Smooth muscle cell (in vitro differentiated cells): Measurements from ENCODE around the gene NMRAL1. TPM values are rescaled to one million over a fixed set of nuclear protein-coding genes. Genes with fewer than 3 reads are reported as not detected.

Source experiments
- DNase-seq: peaks from one replicate; lab custom pipeline; 2025; ENCODE audit not compliant: unreplicated experiment; lab: John Stamatoyannopoulos, UW
- H2AFZ ChIP-seq: fragments of 200-600 bp; sonication (generic); 2 replicates; pipeline ENCODE4 v1.6.0; 2016; ENCODE audit warnings: antibody characterized with exemption, low read depth, mild to moderate bottlenecking
- H3F3A ChIP-seq: fragments of 200-600 bp; sonication (generic); 2 replicates; pipeline ENCODE4 v1.6.0; 2017; ENCODE audit warnings: antibody characterized with exemption, low read depth
- H3K27ac ChIP-seq: fragments of 200-600 bp; sonication (generic); 2 replicates; pipeline ENCODE4 v1.5.1; 2016; ENCODE audit warnings: low read depth, mild to moderate bottlenecking
- H3K27me3 ChIP-seq: fragments of 200-600 bp; sonication (generic); 2 replicates; pipeline ENCODE4 v1.6.1; 2016; ENCODE audit warnings: low read depth, mild to moderate bottlenecking
- H3K36me3 ChIP-seq: fragments of 200-600 bp; sonication (generic); 2 replicates; pipeline ENCODE4 v1.5.1; 2016; ENCODE audit warnings: low read depth
- H3K4me1 ChIP-seq: fragments of 200-600 bp; sonication (generic); 2 replicates; pipeline ENCODE4 v1.5.1; 2016; ENCODE audit warnings: low read depth
- H3K4me2 ChIP-seq: fragments of 200-600 bp; sonication (generic); 2 replicates; pipeline ENCODE4 v1.6.0; 2016; ENCODE audit warnings: mild to moderate bottlenecking
- H3K4me3 ChIP-seq: fragments of 200-600 bp; sonication (generic); 2 replicates; pipeline ENCODE4 v1.5.1; 2016; ENCODE audit warnings: mild to moderate bottlenecking
- H3K79me2 ChIP-seq: fragments of 200-600 bp; sonication (generic); 2 replicates; pipeline ENCODE4 v1.6.0; 2016; ENCODE audit warnings: low read depth, mild to moderate bottlenecking
- H3K9ac ChIP-seq: fragments of 200-600 bp; sonication (generic); 2 replicates; pipeline ENCODE4 v1.6.0; 2016; ENCODE audit warnings: low read depth
- H3K9me3 ChIP-seq: fragments of 200-600 bp; sonication (generic); replicated peaks from 2 replicates; pipeline ENCODE4 v1.5.1; 2016; ENCODE audit warnings: low read depth
- H4K20me1 ChIP-seq: fragments of 200-600 bp; sonication (generic); 2 replicates; pipeline ENCODE4 v1.6.0; 2016; ENCODE audit warnings: low read depth
- WGBS: methylation state at CpG from one replicate; pipeline ENCODE4 v1.1.7; 2016; ENCODE audit warnings: low lambda C conversion rate; 5-methylcytosine and 5-hydroxymethylcytosine counted together
- polyA plus RNA-seq: library from polyadenylated mRNA; unstranded; fragments of >200 nt; fragmentation: Nextera tagmentation; extraction: Ambion mirVana; gene quantifications from 2 replicates; pipeline ENCODE4 v1.2.1, GENCODE V29; 2016
- total RNA-seq: library from RNA; depleted of rRNA; stranded (reverse); fragments of >200 nt; gene quantifications from 2 replicates; pipeline ENCODE4 v1.2.3, GENCODE V29; 2014
- TF ChIP-seq, protein P1 (sequence below): fragments of 200-600 bp; sonication (generic); IDR thresholded peaks from 2 replicates; pipeline ENCODE4 v1.5.1; 2017; ENCODE audit warnings: borderline replicate concordance, mild to moderate bottlenecking, antibody characterized with exemption; ENCODE audit not compliant: insufficient read depth, poor library complexity, severe bottlenecking

The NMRAL1 gene
- total and polyA plus RNA-seq, 2 experiments from 2014 or later = 27.1 to 51.8 TPM

DNA sequence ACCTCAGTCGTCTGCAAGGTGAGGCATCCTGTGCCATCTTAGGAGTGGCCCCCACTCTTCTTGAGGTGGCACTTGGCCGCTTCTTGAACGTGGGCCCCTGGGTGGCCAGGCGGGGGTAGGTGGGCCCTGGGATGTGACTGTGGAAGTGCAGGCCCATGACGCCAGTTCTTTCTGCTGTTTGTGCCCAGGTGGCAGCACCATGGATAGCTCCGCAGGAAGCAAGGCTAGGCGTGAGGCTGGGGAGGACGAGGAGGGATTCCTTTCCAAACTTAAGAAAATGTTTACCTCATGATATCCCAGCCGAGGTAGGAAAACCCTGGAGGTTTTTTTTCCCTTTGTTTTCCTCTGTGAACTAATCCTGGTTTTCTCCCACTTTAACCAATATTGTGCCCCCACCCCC is 19.8 kb downstream of the NMRAL1 start:
- no peaks in the 10 kb centered on the region for H3K36me3 ChIP-seq
- no peaks in the 10 kb centered on the region for H3K79me2 ChIP-seq
- WGBS = 89% methylated on average over 9 of the region's 9 CpGs
- no peaks in the 10 kb centered on the region for H3K9me3 ChIP-seq
- no peak overlapping the region for H2AFZ ChIP-seq
- H3K4me1 ChIP-seq = no peaks in the 10 kb centered on the region
- DNase-seq = no peak
- no peak overlapping the region for H3K27ac ChIP-seq
- no peak overlapping the region for H3K4me3 ChIP-seq
- H3K9ac ChIP-seq = no peak overlapping the region
- no peaks in the 10 kb centered on the region for H3F3A ChIP-seq
- TF ChIP-seq, protein P1, sequence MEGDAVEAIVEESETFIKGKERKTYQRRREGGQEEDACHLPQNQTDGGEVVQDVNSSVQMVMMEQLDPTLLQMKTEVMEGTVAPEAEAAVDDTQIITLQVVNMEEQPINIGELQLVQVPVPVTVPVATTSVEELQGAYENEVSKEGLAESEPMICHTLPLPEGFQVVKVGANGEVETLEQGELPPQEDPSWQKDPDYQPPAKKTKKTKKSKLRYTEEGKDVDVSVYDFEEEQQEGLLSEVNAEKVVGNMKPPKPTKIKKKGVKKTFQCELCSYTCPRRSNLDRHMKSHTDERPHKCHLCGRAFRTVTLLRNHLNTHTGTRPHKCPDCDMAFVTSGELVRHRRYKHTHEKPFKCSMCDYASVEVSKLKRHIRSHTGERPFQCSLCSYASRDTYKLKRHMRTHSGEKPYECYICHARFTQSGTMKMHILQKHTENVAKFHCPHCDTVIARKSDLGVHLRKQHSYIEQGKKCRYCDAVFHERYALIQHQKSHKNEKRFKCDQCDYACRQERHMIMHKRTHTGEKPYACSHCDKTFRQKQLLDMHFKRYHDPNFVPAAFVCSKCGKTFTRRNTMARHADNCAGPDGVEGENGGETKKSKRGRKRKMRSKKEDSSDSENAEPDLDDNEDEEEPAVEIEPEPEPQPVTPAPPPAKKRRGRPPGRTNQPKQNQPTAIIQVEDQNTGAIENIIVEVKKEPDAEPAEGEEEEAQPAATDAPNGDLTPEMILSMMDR = no peak
- no peak overlapping the region for H3K4me2 ChIP-seq
- peaks cover 30% of the 10 kb centered on the region for H4K20me1 ChIP-seq
- no peaks in the 10 kb centered on the region for H3K27me3 ChIP-seq

DNA sequence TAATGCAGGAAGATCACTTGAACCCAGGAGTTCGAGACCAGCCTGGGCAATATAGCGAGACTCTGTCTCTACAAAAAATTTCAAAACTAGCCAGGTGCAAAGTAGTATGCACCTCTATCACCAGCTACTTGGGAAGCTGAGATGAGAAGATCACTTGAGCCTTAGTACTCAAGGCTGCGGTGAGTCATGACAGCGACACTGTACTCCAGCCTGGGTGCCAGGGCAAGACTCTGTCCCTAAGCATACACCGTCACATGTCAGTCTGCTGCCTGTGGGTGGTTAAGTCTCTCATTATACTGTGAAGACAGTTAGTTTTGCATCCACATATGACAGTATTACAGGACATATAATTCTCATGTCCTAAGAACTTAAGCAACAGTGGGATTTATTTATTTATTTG is 21.8 kb downstream of the NMRAL1 start:
- Histone ChIP-seq H3K9ac (no peak overlapping the region), H4K20me1 (peaks cover 23% of the 10 kb centered on the region), H2AFZ (no peak overlapping the region), H3K4me2 (no peak overlapping the region), H3K4me3 (no peak overlapping the region), H3K27ac (no peak overlapping the region), H3K79me2 (no peaks in the 10 kb centered on the region), H3K4me1 (no peaks in the 10 kb centered on the region), H3K9me3 (no peaks in the 10 kb centered on the region), H3F3A (no peaks in the 10 kb centered on the region), H3K27me3 (no peaks in the 10 kb centered on the region), H3K36me3 (no peaks in the 10 kb centered on the region)
- TF ChIP-seq, protein P1 = no peak
- DNase-seq = no peak
- WGBS = 97% methylated on average over 5 of the region's 5 CpGs

DNA sequence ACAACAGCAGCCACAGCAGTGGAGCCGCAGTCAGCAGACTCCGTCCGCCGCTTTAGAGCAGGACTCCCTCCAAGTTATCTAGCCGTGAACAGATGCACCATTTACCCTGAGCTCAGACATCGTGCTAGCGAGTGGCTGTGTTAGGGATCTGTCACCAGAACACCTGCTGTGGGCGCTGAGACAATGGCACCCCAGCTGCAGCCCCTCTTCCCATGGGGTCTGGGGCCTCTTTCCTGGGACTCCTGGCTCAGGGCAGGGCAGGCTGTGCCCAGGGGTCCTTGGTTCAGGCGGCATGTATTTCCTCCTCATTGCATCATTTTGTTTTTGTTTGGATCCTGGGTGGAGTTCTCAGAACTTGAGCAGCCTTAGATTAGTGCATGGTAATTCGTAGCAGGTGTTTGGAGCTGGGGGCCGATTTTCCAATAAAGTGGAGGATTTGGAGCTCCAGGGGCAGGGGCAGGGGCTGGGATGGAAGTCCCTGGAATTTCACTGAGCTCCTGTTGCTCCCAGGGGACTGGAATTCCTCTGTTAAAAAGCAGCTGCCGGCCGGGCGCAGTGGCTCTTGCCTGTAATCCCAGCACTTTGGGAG is 23.4 kb downstream of the NMRAL1 start:
- no peaks in the 10 kb centered on the region for H3F3A ChIP-seq
- peaks cover 23% of the 10 kb centered on the region for H4K20me1 ChIP-seq
- no peak overlapping the region for H3K9ac ChIP-seq
- no peaks in the 10 kb centered on the region for H3K79me2 ChIP-seq
- H3K4me3 ChIP-seq = no peak overlapping the region
- no peaks in the 10 kb centered on the region for H3K4me1 ChIP-seq
- no peaks in the 10 kb centered on the region for H3K36me3 ChIP-seq
- no peak for DNase-seq
- TF ChIP-seq, protein P1 = no peak
- 96% methylated on average over 14 of the region's 14 CpGs for WGBS
- no peak overlapping the region for H3K4me2 ChIP-seq
- H3K9me3 ChIP-seq = no peaks in the 10 kb centered on the region
- H2AFZ ChIP-seq = no peak overlapping the region
- H3K27me3 ChIP-seq = no peaks in the 10 kb centered on the region
- H3K27ac ChIP-seq = no peak overlapping the region

DNA sequence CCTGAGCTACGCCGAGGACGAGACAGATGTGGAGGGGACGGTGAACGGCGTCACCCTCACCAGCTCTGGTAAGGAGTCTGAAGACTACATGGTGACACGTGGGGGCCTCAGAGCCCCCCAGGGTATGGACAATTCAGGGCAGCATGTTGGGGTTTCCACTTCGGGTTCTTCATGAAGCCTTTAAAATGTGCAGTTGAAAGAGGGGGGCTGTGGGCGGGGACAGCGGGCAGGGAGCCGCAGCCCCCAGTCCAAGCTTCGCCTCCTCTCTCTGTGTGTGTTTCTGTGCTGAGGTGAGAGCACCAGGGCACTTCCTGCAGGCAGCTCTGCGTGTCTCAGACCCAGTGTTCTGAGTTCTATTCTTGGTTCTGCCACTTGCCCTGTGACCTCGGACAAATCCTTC is 24.0 kb downstream of the NMRAL1 start:
- no peaks in the 10 kb centered on the region for H3K36me3 ChIP-seq
- DNase-seq = no peak
- no peak overlapping the region for H3K27ac ChIP-seq
- H4K20me1 ChIP-seq = peaks cover 23% of the 10 kb centered on the region
- no peak overlapping the region for H3K4me2 ChIP-seq
- no peaks in the 10 kb centered on the region for H3K9me3 ChIP-seq
- no peaks in the 10 kb centered on the region for H3F3A ChIP-seq
- H3K4me3 ChIP-seq = no peak overlapping the region
- TF ChIP-seq, protein P1 = no peak
- no peaks in the 10 kb centered on the region for H3K27me3 ChIP-seq
- no peaks in the 10 kb centered on the region for H3K4me1 ChIP-seq
- H3K9ac ChIP-seq = no peak overlapping the region
- WGBS = 98% methylated on average over 14 of the region's 14 CpGs
- no peak overlapping the region for H2AFZ ChIP-seq
- no peaks in the 10 kb centered on the region for H3K79me2 ChIP-seq
